Stimulated activated CD4-positive, alpha-beta T cell treated with anti-CD3 and anti-CD28 coated beads, Interleukin-15, amount 100 ng/mL, for 48 hours (primary cell): ENCODE data around the gene PCP4.

ENCODE experiments used
- DNase-seq, 2 donors: peaks; one replicate each; pipeline ENCODE4 v3.0.0-alpha.2; 2020; ENCODE audit warnings: low read depth in 2 of 2

The PCP4 gene

DNA sequence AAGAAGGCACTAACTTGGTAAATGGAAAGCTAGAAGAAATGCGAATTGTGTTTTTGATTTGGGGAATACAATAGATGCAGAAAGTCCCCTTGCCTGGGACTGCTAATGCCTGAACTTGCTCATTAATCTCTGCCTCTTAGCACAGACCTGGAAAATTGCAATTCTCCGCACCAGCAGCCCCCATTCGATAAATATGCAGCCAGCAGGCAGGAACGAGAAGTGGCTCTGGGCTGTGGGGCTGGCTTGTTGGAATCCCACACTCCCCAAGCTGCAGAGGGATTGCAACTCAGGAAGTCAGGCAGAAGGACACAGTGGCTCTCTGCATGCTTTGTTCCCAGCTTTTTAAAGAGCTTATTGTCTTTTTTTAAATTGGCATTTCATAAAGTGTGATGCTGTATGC, 51.3 kb downstream of the PCP4 start:
- no peak for DNase-seq

GRCh38 chr21:39923476-39923875, 56.2 kb downstream of the PCP4 start:
- no peak for DNase-seq

GRCh38 chr21:39924577-39925308, 57.5 kb downstream of the PCP4 start:
- DNase-seq: no peak

DNA sequence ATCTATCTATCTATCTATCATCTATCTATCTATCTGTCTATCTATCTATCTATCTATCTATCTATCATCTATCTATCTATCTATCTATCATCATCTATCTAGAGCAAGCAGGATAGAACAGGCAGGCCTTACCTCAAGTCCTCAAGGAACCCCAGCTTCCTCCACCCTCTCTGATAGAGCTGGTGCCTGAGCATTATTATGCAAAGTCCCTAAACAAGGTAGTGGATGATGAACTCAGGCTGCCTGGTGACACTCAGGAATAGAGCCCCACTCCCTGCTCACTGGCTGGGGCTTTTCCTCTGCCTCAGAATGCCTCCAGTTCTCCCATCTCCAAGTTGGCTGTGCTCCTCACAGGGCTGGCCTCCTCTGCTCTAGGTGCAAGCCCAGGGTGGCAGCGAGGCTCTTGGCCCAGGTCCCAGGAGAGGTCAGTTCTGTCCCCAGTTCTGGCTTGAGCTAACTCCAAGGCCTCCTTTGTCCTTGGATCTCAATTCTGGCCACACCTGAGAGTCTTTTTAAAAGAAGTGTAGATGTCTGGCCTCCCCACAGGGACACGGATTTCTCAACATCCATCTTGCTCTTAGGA, 60.2 kb downstream of the PCP4 start:
- no peak for DNase-seq

- no peak for DNase-seq
These were observed 65.1 kb downstream of the PCP4 start for GRCh38 chr21:39932335-39932734.

- no peak for DNase-seq
These were observed 67.7 kb downstream of the PCP4 start for GRCh38 chr21:39934895-39935294.

GRCh38 chr21:39935716-39936115, 68.5 kb downstream of the PCP4 start:
- DNase-seq: no peak

- DNase-seq: no peak
These were observed 70.9 kb downstream of the PCP4 start for GRCh38 chr21:39938086-39938625.

- DNase-seq: no peak
These were observed 79.0 kb downstream of the PCP4 start for GRCh38 chr21:39946199-39946598.

DNA sequence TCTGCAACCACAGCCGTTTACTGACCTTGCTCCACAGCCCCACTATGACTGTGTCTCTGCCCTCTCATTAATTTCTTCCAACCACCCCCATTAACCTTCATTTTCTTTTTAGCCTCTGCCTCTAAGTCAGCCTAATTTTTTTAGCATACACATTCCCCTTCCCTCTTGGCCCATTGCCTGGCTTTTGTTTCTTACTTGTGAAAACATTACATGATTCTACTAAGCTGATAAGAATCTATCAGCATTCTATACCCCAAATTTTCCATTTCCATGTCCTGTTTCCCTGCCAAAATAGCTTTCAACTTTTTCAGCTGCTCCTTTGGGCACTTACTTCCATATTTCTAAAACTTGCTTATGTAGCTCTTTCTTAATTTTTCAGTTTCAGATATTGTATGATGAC, 79.8 kb downstream of the PCP4 start:
- no peak for DNase-seq

DNA sequence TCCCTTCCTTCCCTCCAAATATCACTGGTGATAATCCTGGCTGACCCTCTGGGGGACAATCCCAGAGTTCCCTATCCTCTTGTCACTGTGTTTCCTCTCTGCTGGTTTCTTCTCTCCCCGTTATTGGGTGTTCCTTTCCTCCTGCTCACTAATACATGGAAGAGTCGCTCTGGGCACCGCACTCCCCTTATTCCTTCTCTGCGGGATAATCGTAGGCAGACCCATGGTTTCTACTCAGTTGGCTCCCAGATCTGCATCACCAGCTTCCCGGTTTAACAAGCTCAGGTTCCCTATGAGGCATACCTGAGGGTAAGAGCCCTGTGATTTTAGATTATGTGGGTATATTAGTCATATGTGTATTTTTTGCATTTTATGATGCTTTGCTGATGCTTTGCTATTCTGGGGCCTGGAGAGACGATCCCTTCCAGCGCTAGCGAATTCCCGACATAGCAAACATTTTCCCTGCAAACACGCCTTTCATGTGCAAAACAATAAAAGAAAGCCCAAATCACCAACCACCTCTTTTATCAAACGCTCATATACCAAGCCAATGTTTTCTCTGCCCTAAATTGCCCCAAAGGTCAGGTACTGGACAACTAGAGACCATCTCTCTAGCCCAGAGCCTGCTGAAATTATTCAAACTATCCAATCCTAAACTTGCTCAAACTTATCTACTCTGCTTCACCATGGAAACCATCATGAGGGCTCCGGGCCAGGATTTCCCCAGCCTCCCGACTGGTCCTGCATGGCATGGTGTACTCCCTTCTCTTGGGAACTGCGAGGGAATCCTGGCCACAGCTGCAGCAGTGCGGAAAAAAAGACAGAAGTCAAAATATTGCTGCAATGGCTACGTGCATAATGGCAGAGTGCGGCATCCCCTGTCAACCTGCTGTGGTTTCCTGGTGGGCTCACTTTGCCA, 84.2 kb downstream of the PCP4 start:
- DNase-seq: no peak

DNA sequence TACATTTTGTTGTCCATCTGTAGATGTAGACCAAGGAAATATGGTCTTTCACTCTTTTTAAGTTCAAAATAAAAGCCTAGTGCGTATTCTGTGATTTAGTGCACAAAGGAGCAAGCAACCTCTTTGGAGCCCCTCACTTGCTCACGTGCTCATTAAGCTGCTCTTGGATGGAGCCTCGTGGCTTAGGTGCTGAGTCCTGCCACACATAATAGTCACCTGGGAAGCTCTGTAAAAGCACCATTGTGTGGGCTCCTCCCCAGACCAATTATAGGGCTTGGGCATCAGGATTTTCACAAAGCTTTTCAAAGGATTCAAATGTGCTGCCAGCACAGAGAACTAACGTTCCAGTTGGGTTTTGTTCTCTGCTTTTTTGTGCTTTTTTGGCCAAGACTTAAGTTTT, 85.0 kb downstream of the PCP4 start:
- DNase-seq: no peak

DNA sequence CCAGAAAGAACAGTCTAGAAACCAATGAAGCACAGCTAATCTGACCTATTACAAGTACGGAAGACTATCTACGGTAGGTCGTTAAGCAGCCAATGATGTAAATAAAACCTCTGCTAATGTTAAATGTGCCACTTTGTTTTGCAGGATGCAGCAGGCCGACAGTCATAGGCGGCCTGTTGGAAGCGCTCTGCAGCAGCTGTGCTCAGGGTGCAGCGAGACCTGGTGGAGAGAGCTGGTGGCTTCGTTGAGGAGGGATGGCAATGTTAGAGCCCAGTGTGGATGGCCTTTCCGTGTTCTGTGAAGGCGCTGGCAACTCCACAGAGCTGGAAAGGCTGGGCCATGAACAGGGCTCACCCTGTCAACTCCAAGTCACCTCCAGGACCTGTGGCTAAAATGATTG, 87.3 kb downstream of the PCP4 start:
- no peak for DNase-seq

DNA sequence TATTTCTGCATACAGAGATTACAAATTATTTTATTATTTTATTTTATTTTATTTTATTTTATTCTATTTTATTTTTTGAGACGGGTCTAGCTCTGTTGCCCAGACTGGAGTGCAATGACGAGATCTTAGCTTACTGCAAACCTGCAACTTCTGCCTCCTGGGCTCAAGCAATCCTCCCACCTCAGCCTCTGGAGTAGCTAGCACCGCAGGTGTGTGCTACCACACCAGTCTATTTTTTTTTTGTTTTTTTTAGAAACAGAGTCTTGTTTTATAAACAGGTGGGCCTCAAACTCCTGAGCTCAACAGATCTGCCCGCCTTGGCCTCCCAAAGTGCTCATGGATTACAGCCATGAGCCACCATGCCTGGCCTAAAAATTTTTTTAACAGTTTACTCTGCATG, 88.1 kb downstream of the PCP4 start:
- no peak for DNase-seq

DNA sequence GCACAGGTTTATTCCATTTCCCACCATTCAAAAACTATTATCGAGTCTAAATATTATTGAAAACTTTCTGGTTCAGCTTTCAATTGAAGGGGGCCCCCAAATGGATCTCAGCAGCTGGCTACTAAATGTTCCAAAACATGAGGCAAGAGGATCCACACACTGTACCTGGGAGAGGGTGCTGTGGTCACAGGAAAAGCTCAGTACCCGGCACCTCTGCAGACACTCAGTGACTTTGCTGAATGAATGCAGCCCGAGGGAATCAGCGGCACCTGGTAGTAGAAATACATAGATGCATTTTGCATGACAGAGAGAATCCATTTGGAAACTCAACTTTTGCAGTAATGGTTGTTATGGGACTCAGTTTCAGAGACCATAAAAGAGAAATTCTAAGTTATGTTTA, 89.3 kb downstream of the PCP4 start:
- DNase-seq: no peak

DNA sequence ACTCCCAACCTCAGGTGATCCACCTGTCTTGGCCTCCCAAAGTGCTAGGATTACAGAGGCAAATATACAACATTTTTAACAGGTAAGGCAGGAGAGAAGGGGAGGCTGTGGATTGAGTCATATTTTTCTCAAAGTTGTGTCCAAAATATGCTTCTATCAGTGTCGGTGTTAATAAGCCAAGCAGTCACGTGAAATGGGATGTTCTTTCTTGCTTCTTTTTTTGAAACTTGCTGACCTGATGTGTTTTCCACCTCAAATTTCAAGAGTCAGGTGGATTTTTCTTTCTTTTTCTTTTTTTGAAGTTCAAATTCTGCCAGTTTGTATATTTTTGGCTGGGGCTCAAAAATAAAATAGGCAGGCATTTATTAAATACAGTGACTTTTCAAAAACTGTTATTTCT, 91.5 kb downstream of the PCP4 start:
- DNase-seq: no peak

DNA sequence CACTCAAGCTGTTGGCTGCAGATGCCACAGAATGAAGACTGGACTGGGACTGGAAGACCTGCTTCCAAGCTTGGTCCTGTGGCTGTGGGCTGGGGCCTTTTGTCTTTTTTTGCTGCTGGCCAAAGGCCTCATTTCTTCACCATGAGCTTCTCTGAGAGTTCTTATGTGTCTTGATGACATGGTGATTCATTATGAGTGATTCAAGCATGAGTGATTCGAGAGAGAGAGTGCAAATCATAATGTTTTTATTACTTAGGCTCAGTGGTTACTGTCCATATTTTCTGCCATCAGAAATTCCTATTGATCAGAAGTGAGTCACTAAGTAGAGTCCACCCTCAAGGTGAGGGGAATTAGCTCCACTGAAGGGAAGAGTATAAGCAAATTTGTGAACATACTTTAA, 94.0 kb downstream of the PCP4 start:
- DNase-seq: no peak

GRCh38 chr21:39965026-39965425, 97.8 kb downstream of the PCP4 start:
- no peak for DNase-seq

DNA sequence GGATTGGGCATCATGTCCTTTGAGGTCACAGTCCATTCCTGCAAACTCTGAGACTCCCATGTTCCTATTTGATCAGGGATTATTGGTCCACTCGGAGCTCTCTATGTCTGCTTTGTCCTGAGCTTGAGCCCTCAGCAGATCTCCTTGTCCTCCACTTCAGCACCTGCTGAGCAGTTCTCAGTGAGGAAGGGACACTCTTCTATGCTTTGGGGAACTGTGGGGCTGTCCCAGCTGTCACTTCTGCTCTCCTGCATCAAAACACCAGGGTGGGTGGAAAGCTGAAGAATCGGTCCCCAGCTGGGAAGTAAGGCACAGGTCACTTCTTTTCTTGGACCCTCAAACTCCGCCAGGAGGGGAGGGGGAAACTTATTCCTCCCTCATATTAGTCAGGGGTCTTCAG, 99.5 kb downstream of the PCP4 start:
- no peak for DNase-seq

DNA sequence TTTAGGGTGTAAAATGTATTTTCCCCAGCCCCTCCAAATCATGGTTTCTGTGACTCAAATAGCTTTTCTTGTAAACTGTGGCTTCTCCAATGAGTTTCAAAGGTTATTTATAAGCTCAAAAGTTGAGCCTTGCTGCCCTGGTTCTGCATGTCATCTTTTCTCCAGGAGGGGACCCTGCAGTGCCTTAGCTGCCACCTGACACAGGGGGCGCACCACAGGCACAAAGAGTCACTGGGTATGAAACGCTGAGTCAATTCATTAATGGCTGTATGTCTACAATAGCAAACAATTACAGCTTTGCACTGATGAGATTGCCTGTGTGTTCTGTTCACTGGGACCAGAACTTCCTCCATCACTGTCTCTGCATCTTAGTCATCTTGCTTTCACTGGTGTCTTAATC, 100.8 kb downstream of the PCP4 start:
- no peak for DNase-seq

- no peak for DNase-seq
These were observed 102.6 kb downstream of the PCP4 start for GRCh38 chr21:39969691-39970364.

- DNase-seq: no peak
These were observed 104.7 kb downstream of the PCP4 start for GRCh38 chr21:39971956-39972355.
